NCI-H187 (cell line): ENCODE measurements around the gene ABHD16A.

ENCODE experiments used
- DNase-seq, 2 experiments: peaks; one replicate each; lab custom pipeline; 2025; lab: John Stamatoyannopoulos, UW

ABHD16A gene

GRCh38 chr6:31702819-31703716 is at the start of gene ABHD16A:
Gene ABHD16A, minus strand, starts transcription at chr6:31703324. Its CDS starts 43 bp downstream, at chr6:31703281.
- DNase-seq, result peak; percentile 85 to 96

- DNase-seq, result no peak
Observed at GRCh38 chr6:31752739-31753319, 49.7 kb upstream of the ABHD16A start.

GRCh38 chr6:31750411-31751022 is 47.4 kb upstream of the ABHD16A start:
- no peak for DNase-seq

GRCh38 chr6:31749301-31750036 is 46.3 kb upstream of the ABHD16A start:
- DNase-seq, result no peak

GRCh38 chr6:31744422-31744821 is 41.3 kb upstream of the ABHD16A start:
- DNase-seq, result no peak

GRCh38 chr6:31742894-31743293 is 39.8 kb upstream of the ABHD16A start:
- no peak for DNase-seq

GRCh38 chr6:31741815-31742214 is 38.7 kb upstream of the ABHD16A start:
- DNase-seq, result no peak

GRCh38 chr6:31740397-31741223 is 37.5 kb upstream of the ABHD16A start:
- DNase-seq, result no peak

- DNase-seq, result peak; percentile 92 to 98
Observed at GRCh38 chr6:31739639-31740396, 36.7 kb upstream of the ABHD16A start, which contains the start of gene MSH5. Gene MSH5, plus strand, starts transcription at chr6:31740005. Its CDS starts 462 bp downstream, at chr6:31740467.

- no peak for DNase-seq
Observed at GRCh38 chr6:31737991-31738979, 35.2 kb upstream of the ABHD16A start.

GRCh38 chr6:31737315-31737990 is 34.3 kb upstream of the ABHD16A start:
- DNase-seq, result no peak

GRCh38 chr6:31736768-31737314 is 33.7 kb upstream of the ABHD16A start:
- DNase-seq, result no peak

- peak; percentile 51 to 71 for DNase-seq
Observed at GRCh38 chr6:31736021-31736767, 33.1 kb upstream of the ABHD16A start, which contains the start of gene CLIC1. Gene CLIC1, minus strand, starts transcription at chr6:31736530. Its CDS starts 230 bp downstream, at chr6:31736300.

- no peak for DNase-seq
Observed at GRCh38 chr6:31734821-31735406, 31.8 kb upstream of the ABHD16A start.

- DNase-seq, result no peak
Observed at GRCh38 chr6:31734247-31734820, 31.2 kb upstream of the ABHD16A start.

- no peak for DNase-seq
Observed at GRCh38 chr6:31733734-31734133, 30.6 kb upstream of the ABHD16A start.

- no peak for DNase-seq
Observed at GRCh38 chr6:31732029-31732428, 28.9 kb upstream of the ABHD16A start.
